IPS-18c (cell line): ENCODE results near the gene LCE3D.

ENCODE experiments used
- H3K4me3 ChIP-seq: 2 replicates; pipeline ENCODE4 v1.7.0; 2013; ENCODE audit warnings: low read depth, mild to moderate bottlenecking, low read length, moderate library complexity; ENCODE audit not compliant: insufficient read depth
- H3K9me3 ChIP-seq: one replicate; pipeline ENCODE4 v1.6.1; 2013; ENCODE audit warnings: mild to moderate bottlenecking, low read length, moderate library complexity; ENCODE audit not compliant: control insufficient read depth, insufficient read depth

The LCE3D gene

DNA sequence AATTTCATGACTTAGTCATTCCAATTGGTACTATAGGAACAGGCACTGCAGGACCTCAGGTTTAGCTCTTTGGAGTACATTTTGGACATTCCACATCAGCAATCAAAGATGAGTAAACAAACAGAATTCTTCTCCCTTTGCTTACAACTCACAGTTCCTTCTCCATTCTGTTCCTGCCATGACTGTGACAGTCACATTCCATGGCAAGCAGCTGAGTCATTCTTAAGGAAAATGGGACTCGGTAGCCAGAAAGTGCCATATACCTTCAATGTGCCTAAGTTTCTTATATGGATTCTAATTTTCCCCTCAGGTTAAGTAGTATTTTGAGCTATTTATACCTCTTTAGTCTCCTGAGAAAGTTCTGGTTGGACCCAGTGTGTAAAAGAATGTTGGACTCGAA, 40.4 kb downstream of the LCE3D start:
- no peak overlapping the region for H3K4me3 ChIP-seq
- peaks cover 16% of the 10 kb centered on the region for H3K9me3 ChIP-seq

DNA sequence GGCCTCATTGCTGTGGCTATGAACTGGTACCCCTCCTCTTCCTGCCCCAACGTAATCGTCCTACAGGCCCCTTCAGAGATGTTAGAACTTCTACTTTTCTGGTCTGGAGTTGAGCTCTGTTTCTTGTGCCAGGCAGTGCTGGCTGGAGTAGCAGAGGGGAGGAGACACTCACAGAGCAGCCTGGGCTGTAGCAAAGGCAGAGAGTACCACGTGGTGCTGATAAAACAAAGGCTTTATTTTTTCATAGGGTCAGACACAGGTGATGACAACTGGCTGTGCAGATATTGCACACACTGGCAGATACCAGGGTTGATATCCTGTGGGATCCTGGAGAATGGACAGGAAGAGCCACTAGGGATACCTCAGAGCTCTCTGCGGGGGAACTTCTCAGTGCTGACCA, 42.8 kb downstream of the LCE3D start:
- Histone ChIP-seq H3K4me3 (no peak overlapping the region), H3K9me3 (peaks cover 16% of the 10 kb centered on the region)

DNA sequence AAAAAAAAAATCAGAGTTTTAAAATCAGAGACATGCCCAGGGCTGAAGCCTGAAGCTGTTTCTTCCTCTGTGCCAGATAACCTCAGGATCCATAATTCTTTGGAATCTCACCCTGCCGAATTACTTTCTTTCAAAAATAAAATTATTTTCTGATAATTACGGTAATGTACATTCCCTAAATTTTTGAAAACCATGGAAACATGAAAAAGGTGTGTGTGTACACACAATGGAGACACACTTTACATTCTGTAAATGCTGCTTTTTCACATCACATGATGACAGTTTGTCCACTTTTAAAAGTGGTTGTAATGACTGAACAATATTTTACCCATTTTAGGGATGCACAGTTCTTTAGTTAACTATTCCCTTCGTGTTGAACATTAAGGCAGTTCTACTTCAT, 44.5 kb downstream of the LCE3D start:
- H3K9me3 ChIP-seq: peaks cover 14% of the 10 kb centered on the region
- no peak overlapping the region for H3K4me3 ChIP-seq

DNA sequence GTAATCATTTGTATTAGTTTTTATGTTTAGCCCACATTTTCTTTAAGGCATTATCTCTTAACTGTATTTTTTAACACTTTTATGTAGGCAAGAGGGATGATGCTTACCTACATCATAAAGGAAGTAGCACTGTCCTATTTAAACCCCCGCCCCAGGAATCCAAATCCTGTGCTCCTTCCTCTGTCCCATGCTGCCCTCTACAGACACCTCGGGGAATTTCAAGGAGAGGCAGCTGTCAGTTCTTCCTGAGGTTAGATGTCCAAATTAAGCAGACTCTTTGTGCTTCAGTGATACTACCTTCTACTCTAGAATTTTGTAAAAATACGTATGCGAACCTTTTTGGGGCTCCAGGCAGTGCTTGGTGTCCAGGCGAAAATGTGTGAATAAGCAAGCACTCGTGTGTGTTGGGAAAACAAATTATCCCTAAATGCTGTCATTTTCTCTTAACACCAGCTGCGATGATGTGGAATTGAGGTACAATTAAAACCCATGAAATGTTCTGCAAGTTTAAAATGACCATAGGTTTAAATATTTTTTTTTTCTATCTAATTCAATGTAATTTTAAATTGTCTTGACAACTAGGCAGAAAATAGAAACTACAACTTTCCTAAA, 46.9 kb downstream of the LCE3D start:
- H3K9me3 ChIP-seq: peaks cover 14% of the 10 kb centered on the region

More for the DNA sequence above, 46.9 kb downstream of the LCE3D start:
- H3K4me3 ChIP-seq: no peak overlapping the region
